HCT116 (cell line): ENCODE measurements around the gene LMAN2L. TPM values are rescaled to one million over a fixed set of nuclear protein-coding genes. Genes with fewer than 3 reads are reported as not detected.

Source experiments
- ATAC-seq: fragments of 200-7000 bp; cut with Tn5 transposase; 2 replicates; pipeline ENCODE4 v1.9.1; 2020; ENCODE audit warnings: mild to moderate bottlenecking, moderate library complexity
- BruUV-seq: library from RNA; stranded (reverse); fragments of 400-500 nt; replicated peaks from 2 replicates; lab custom pipeline; 2021; lab: Mats Ljungman, UMichigan
- CTCF ChIA-PET: fragments of 300-600 bp; sonication (Branson Sonifier 250); formaldehyde crosslinking; loops from one replicate; lab custom pipeline; 2021; ENCODE audit warnings: antibody characterized with exemption; lab: Charles Lee
- POLR2A ChIA-PET: fragments of 300-600, 350-600 bp; sonication (Branson Sonifier 250); formaldehyde crosslinking; loops from one replicate; lab custom pipeline; 2021; ENCODE audit warnings: antibody characterized with exemption; lab: Charles Lee
- RAD21 ChIA-PET, 2 experiments: fragments of 300-600 bp; sonication (Branson Sonifier 250); formaldehyde crosslinking; loops; one replicate each; lab custom pipeline; 2023; ENCODE audit warnings: low total read pairs in 2 of 2; ENCODE audit not compliant: uncharacterized antibody in 2 of 2, unreplicated experiment in 2 of 2, low non-redundant PET in 1 of 2; lab: Charles Lee
- DNase-seq: peaks from one replicate; pipeline ENCODE4 v3.0.0-alpha.2; 2010; ENCODE audit warnings: low read depth, low spot score
- H2AFZ ChIP-seq: fragments of 200-600 bp; shearing (Covaris generic), sonication (generic); 2 replicates; pipeline ENCODE4 v1.6.1; 2017; ENCODE audit warnings: low read depth, mixed run types, mixed read lengths, antibody characterized with exemption, low read length; ENCODE audit not compliant: poor library complexity, severe bottlenecking
- H3K27ac ChIP-seq: 2 replicates; pipeline ENCODE4 v1.5.1; 2012; ENCODE audit warnings: low read depth, low read length
- H3K27me3 ChIP-seq: fragments of 200-600 bp; sonication (generic); 2 replicates; pipeline ENCODE4 v1.6.1; 2016; ENCODE audit warnings: mixed run types, low read length, mixed read lengths; ENCODE audit not compliant: insufficient read depth
- H3K36me3 ChIP-seq, 2 experiments: fragments of 200-500 bp in 1 of 2; fragments of 200-600 bp in 1 of 2; sonication (Bioruptor generic) in 1 of 2; sonication (generic) in 1 of 2; 2 replicates each; pipeline versions ENCODE4 v1.5.1 to v1.6.1; 2014 to 2016; ENCODE audit warnings: low read length in 2 of 2, inconsistent platforms in 1 of 2, mixed read lengths in 1 of 2, mixed run types in 1 of 2; ENCODE audit not compliant: insufficient read depth in 2 of 2, control insufficient read depth in 1 of 2
- H3K4me1 ChIP-seq, 2 experiments: fragments of 200-600 bp in 1 of 2; sonication (generic) in 1 of 2; 2 replicates each; pipeline versions ENCODE4 v1.5.1 to v1.6.1; 2012 to 2017; ENCODE audit warnings: low read length in 2 of 2, inconsistent platforms in 1 of 2, mild to moderate bottlenecking in 1 of 2, mixed read lengths in 1 of 2, mixed run types in 1 of 2, moderate library complexity in 1 of 2; ENCODE audit not compliant: insufficient read depth in 2 of 2, control insufficient read depth in 1 of 2
- H3K4me2 ChIP-seq: fragments of 200-600 bp; sonication (generic); 2 replicates; pipeline ENCODE4 v1.6.1; 2017; ENCODE audit warnings: mixed run types, low read length, mixed read lengths
- H3K4me3 ChIP-seq, 2 experiments: fragments of 200-600 bp in 1 of 2; sonication (generic) in 1 of 2; replicated peaks in 1 of 2; 2 replicates each; pipeline ENCODE4 v1.5.1; 2011 to 2016; ENCODE audit warnings: low read length in 2 of 2, control low read depth in 1 of 2, low read depth in 1 of 2, mild to moderate bottlenecking in 1 of 2, mixed read lengths in 1 of 2, mixed run types in 1 of 2
- H3K79me2 ChIP-seq: fragments of 200-600 bp; sonication (generic); 2 replicates; pipeline ENCODE4 v1.6.1; 2017; ENCODE audit warnings: mild to moderate bottlenecking, mixed run types, low read length, moderate library complexity, mixed read lengths; ENCODE audit not compliant: insufficient read depth
- H3K9ac ChIP-seq: fragments of 200-600 bp; sonication (generic); 2 replicates; pipeline ENCODE4 v1.6.1; 2016; ENCODE audit warnings: low read length, mixed read lengths
- H3K9me2 ChIP-seq: fragments of 200-600 bp; sonication (generic), shearing (Covaris generic); 2 replicates; pipeline ENCODE4 v1.6.1; 2017; ENCODE audit warnings: mixed run types, mild to moderate bottlenecking, moderate library complexity; ENCODE audit not compliant: insufficient read depth
- H3K9me3 ChIP-seq, 2 experiments: fragments of 200-500 bp in 1 of 2; fragments of 200-600 bp in 1 of 2; sonication (Bioruptor generic) in 1 of 2; sonication (generic) in 1 of 2; 2 replicates each; pipeline ENCODE4 v1.6.1; 2014 to 2017; ENCODE audit warnings: low read length in 2 of 2, mixed read lengths in 2 of 2, inconsistent platforms in 1 of 2, low read depth in 1 of 2, mild to moderate bottlenecking in 1 of 2, mixed run types in 1 of 2, moderate library complexity in 1 of 2; ENCODE audit not compliant: control insufficient read depth in 1 of 2, insufficient read depth in 1 of 2
- H4K20me1 ChIP-seq: fragments of 200-600 bp; sonication (generic), shearing (Covaris generic); 2 replicates; pipeline ENCODE4 v1.6.1; 2017; ENCODE audit warnings: mixed run types, mild to moderate bottlenecking, moderate library complexity; ENCODE audit not compliant: insufficient read depth
- ATF3 ChIP-seq: IDR thresholded peaks from 2 replicates; pipeline ENCODE4 v1.6.1; 2012
- CBX3 ChIP-seq: IDR thresholded peaks from 2 replicates; pipeline ENCODE4 v1.6.1; 2012; ENCODE audit warnings: low read depth
- EZH2 ChIP-seq: fragments of 200-600 bp; sonication (generic); IDR thresholded peaks from 2 replicates; pipeline ENCODE4 v1.6.1; 2017; ENCODE audit warnings: antibody characterized with exemption, mixed run types
- EZH2phosphoT487 ChIP-seq: fragments of 200-600 bp; IDR thresholded peaks from 2 replicates; pipeline ENCODE4 v1.6.1; 2018; ENCODE audit warnings: antibody characterized with exemption, borderline replicate concordance
- FOSL1 ChIP-seq: IDR thresholded peaks from 2 replicates; pipeline ENCODE4 v1.6.1; 2012; ENCODE audit warnings: low read depth
- RAD21 ChIP-seq: IDR thresholded peaks from 2 replicates; pipeline ENCODE4 v1.6.1; 2012; ENCODE audit warnings: low read depth, mild to moderate bottlenecking
- REST ChIP-seq: IDR thresholded peaks from 2 replicates; pipeline ENCODE4 v1.6.1; 2012; ENCODE audit warnings: low read depth
- SP1 ChIP-seq: IDR thresholded peaks from 2 replicates; pipeline ENCODE4 v1.6.1; 2012; ENCODE audit warnings: low read depth
- YY1 ChIP-seq: IDR thresholded peaks from 2 replicates; pipeline ENCODE4 v1.6.1; 2011; ENCODE audit warnings: low read length, low read depth, moderate library complexity, mild to moderate bottlenecking; ENCODE audit not compliant: insufficient replicate concordance; ENCODE audit errors: extremely low read depth
- ZBTB33 ChIP-seq: IDR thresholded peaks from 2 replicates; pipeline ENCODE4 v1.6.1; 2011; ENCODE audit warnings: mild to moderate bottlenecking, low read length, moderate library complexity; ENCODE audit not compliant: insufficient replicate concordance; ENCODE audit errors: extremely low read depth
- ZNF274 ChIP-seq: fragments of 200-500 bp; sonication (Bioruptor generic); IDR thresholded peaks from 2 replicates; pipeline ENCODE4 v1.6.1; 2014; ENCODE audit warnings: mild to moderate bottlenecking, low read depth, low read length, inconsistent platforms
- intact Hi-C: fragments of 100-400 bp; cut with micrococcal nuclease; formaldehyde crosslinking; loops from 2 replicates; pipeline ENCODE4 v1.10.0; 2022
- total RNA-seq: library from RNA; stranded (reverse); gene quantifications from one replicate; pipeline ENCODE4 v1.2.1, GENCODE V29; 2021; ENCODE audit not compliant: unreplicated experiment

LMAN2L gene
- total RNA-seq, 1 experiment from 2014 or later = 15.2 TPM

DNA sequence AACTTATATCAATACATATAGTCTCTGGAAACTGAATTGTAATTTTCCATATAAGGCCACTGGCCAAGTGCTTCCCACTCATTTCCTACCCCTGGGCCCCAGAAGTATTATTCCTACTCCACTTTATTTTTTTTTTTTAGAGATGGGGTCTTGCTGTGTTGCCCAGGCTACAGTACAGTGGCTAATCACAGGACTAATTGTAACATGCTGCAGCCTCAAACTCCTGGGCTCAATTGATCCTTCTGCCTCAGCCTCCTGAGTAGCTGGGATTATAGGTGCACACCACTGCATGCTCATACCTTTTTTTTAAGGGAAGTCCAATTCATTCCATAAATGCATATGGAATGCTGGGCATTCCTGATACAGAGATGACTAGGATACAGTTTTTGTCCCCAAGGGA, 14.5 kb upstream of the LMAN2L start (continued):
- TF ChIP-seq ATF3 = no peak

GRCh38 chr2:96753661-96754282, 13.9 kb upstream of the LMAN2L start:
- Histone ChIP-seq H3K9me3 (no peaks in the 10 kb centered on the region), H3K27ac (no peak overlapping the region)

More at GRCh38 chr2:96753661-96754282, 13.9 kb upstream of the LMAN2L start:
- ATAC-seq (no peak), DNase-seq (no peak)
- Histone ChIP-seq H3K4me2 (no peak overlapping the region), H4K20me1 (no peaks in the 10 kb centered on the region), H3K4me1 (peaks cover 4 to 11% of the 10 kb centered on the region in 2 experiments; a peak in 3 of 4 replicates), H3K4me3 (no peak overlapping the region), H3K36me3 (no peaks in the 10 kb centered on the region), H3K27me3 (no peaks in the 10 kb centered on the region), H3K9me2 (no peaks in the 10 kb centered on the region), H3K79me2 (no peaks in the 10 kb centered on the region), H2AFZ (no peak overlapping the region), H3K9ac (no peak overlapping the region)
- intact Hi-C loops = no loop called here
- no peak for TF ChIP-seq YY1
- no peak for TF ChIP-seq FOSL1
- TF ChIP-seq RAD21 = no peak
- TF ChIP-seq REST = no peak
- no peak for TF ChIP-seq ZNF274
- TF ChIP-seq CBX3 = no peak
- no peak for TF ChIP-seq ATF3
- no peak for TF ChIP-seq SP1
- no peak for TF ChIP-seq EZH2
- TF ChIP-seq ZBTB33 = no peak
- TF ChIP-seq EZH2phosphoT487 = no peak
- POLR2A ChIA-PET = no interaction called here
- RAD21 ChIA-PET = no interaction called here
- BruUV-seq = no TSS peak
- CTCF ChIA-PET = no interaction called here
